ENCODE results near the gene METTL13.

DNA sequence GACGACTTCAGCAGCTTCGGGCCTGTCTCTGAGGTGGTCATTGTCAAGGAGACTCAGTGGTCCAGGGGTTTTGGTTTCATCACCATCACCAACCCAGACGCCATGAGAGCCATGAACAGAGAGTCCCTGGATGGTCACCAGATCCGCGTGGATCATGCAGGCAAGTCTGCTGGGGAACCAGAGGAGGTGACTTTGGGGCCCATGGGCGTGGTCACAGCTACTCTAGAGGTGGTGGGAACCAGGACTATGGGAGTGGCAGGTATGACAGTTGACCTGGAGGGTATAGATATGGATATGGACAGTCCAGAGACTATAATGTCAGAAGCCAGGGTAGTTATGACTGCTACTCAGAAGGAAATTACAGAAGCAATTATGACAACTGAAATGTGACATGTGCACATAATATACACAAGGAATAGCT is 19.3 kb upstream of the METTL13 start:
- TF ChIP-seq, protein P1, sequence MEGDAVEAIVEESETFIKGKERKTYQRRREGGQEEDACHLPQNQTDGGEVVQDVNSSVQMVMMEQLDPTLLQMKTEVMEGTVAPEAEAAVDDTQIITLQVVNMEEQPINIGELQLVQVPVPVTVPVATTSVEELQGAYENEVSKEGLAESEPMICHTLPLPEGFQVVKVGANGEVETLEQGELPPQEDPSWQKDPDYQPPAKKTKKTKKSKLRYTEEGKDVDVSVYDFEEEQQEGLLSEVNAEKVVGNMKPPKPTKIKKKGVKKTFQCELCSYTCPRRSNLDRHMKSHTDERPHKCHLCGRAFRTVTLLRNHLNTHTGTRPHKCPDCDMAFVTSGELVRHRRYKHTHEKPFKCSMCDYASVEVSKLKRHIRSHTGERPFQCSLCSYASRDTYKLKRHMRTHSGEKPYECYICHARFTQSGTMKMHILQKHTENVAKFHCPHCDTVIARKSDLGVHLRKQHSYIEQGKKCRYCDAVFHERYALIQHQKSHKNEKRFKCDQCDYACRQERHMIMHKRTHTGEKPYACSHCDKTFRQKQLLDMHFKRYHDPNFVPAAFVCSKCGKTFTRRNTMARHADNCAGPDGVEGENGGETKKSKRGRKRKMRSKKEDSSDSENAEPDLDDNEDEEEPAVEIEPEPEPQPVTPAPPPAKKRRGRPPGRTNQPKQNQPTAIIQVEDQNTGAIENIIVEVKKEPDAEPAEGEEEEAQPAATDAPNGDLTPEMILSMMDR (IDR thresholded peaks at IDR 0.05), result no peak
- no peak for TF ChIP-seq POLR2A (IDR thresholded peaks at IDR 0.05)
